ENCODE measurements around the gene SMG5. TPM values are rescaled to one million over a fixed set of nuclear protein-coding genes. Genes with fewer than 3 reads are reported as not detected.
"Not testable (repeated sequence)": the region's sequence is repeated elsewhere in the genome, so short reads cannot be mapped to it uniquely, and the experiment has no call there.

The SMG5 gene
- total and polyA plus RNA-seq, 8 donors = 15.9 to 42.8 (median 26.4) TPM

DNA sequence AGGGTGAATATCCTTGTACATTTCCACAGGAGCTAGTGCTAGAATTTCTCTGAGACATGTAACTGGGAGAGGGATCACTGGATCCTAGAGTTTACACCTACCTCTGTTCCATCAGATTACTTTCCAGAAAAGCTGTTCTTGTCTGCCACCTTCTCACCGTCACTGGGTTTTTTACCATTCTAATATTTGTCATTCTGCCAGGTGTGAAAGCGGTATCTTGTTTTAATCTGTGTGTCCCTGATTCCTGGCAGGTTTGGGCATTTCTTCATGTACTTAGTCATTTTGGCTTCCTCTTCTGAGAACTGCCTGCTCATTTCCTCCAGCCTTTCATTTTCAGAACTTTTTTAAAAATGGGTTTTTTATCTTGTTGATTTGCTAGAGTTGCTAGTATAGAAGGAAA lies 64.8 kb downstream of the SMG5 start:
- no peaks in the 10 kb centered on the region for H3K9me3 ChIP-seq
- intact Hi-C loops (cut with DNase I) = no loop called here
- DNase-seq (no peak), FAIRE-seq (no peak), ATAC-seq (peak; percentile 13 to 45 (median 31))
- 8 to 18% methylated on average over 2 of the region's 2 CpGs for WGBS, 2 donors
- peaks cover 0 to 13% (median 4%) of the 10 kb centered on the region in 3 donors for H3K36me3 ChIP-seq
- peak overlapping the region in 2 of 4 donors; percentile 52 to 61 for H3K27ac ChIP-seq
- H3K4me3 ChIP-seq = no peak overlapping the region
- H3K27me3 ChIP-seq = no peaks in the 10 kb centered on the region
- TF ChIP-seq, protein P1, sequence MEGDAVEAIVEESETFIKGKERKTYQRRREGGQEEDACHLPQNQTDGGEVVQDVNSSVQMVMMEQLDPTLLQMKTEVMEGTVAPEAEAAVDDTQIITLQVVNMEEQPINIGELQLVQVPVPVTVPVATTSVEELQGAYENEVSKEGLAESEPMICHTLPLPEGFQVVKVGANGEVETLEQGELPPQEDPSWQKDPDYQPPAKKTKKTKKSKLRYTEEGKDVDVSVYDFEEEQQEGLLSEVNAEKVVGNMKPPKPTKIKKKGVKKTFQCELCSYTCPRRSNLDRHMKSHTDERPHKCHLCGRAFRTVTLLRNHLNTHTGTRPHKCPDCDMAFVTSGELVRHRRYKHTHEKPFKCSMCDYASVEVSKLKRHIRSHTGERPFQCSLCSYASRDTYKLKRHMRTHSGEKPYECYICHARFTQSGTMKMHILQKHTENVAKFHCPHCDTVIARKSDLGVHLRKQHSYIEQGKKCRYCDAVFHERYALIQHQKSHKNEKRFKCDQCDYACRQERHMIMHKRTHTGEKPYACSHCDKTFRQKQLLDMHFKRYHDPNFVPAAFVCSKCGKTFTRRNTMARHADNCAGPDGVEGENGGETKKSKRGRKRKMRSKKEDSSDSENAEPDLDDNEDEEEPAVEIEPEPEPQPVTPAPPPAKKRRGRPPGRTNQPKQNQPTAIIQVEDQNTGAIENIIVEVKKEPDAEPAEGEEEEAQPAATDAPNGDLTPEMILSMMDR (IDR thresholded peaks at IDR 0.05) = no peak
- peaks cover 10 to 26% (median 19%) of the 10 kb centered on the region in 3 donors for H3K4me1 ChIP-seq

DNA sequence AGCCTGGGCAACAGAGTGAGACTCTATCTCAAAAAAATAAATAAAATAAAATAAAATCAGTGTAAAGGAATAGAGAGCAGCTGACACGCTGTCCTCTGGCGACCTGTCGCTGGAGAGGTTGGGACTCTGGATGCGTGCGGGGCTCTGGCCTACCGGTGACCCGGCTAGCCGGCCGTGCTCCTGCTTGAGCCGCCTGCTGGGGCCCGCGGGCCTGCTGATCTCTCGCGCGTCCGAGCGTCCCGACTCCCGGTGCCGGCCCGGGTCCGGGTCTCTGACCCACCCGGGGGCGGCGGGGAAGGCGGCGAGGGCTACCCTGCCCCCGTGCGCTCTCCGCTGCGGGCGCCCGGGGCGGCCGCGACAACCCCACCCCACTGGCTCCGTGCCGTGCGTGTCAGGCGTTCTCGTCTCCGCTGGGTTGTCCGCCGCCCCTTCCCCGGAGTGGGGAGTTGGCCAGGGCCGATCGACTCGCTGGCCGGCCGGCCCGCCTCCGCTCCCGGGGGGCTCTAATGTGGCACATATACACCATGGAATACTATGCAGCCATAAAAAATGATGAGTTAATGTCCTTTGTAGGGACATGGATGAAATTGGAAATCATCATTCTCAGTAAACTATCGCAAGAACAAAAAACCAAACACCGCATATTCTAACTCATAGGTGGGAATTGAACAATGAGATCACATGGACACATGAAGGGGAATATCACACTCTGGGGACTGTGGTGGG lies 66.1 kb downstream of the SMG5 start:
- H3K27ac ChIP-seq; H3K9me3 ChIP-seq; H3K4me3 ChIP-seq; intact Hi-C loops (cut with DNase I); H3K27me3 ChIP-seq; ATAC-seq: not testable (repeated sequence)
- peaks cover 10 to 26% (median 19%) of the 10 kb centered on the region in 3 donors for H3K4me1 ChIP-seq
- DNase-seq (peak in 1 of 6 donors; percentile 60), FAIRE-seq (peak; percentile 84)
- H3K36me3 ChIP-seq = peaks cover 0 to 11% (median 0%) of the 10 kb centered on the region in 3 donors
- 90 to 92% methylated on average over 54 to 55 of the region's 55 CpGs for WGBS, 2 donors

- intact Hi-C loops (cut with DNase I) = no loop called here
- Histone ChIP-seq H3K9me3 (no peaks in the 10 kb centered on the region), H3K36me3 (no peaks in the 10 kb centered on the region), H3K27ac (peak overlapping the region in 1 of 4 donors; percentile 95), H3K27me3 (no peaks in the 10 kb centered on the region), H3K4me1 (peaks cover 10 to 26% (median 19%) of the 10 kb centered on the region in 3 donors), H3K4me3 (peak overlapping the region in 2 of 4 donors; percentile 54 to 66)
- ATAC-seq (no peak), FAIRE-seq (no peak), DNase-seq (no peak)
- TF ChIP-seq, protein P1 (IDR thresholded peaks at IDR 0.05) = no peak
- WGBS, 2 donors = 76 to 79% methylated on average over 16 of the region's 16 CpGs
Observed at GRCh38 chr1:156214024-156214748, 68.4 kb downstream of the SMG5 start.

DNA sequence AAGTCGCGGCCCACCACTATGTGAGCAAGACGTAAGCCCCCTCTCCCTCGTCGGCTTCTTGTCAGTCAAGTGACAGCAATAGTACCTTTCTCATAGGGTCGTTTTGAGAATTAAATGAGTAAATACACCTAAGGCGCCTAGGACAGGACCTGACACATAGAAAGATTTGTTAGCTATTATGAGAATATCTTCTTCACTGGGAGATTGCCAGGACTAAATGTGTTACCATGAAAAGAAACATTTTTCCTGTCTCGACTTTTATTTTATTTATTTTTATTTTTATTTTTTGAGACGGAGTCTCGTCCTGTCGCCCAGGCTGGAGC lies 69.0 kb downstream of the SMG5 start:
- peak overlapping the region; percentile 38 to 66 (median 58) for H3K4me3 ChIP-seq
- TF ChIP-seq, protein P1 (IDR thresholded peaks at IDR 0.05) = no peak
- no peaks in the 10 kb centered on the region for H3K9me3 ChIP-seq
- ATAC-seq (no peak), FAIRE-seq (no peak), DNase-seq (no peak)
- no peaks in the 10 kb centered on the region for H3K36me3 ChIP-seq
- peaks cover 10 to 26% (median 19%) of the 10 kb centered on the region in 3 donors for H3K4me1 ChIP-seq
- WGBS, 2 donors = 12 to 15% methylated on average over 11 of the region's 11 CpGs
- H3K27me3 ChIP-seq = no peaks in the 10 kb centered on the region
- peak overlapping the region; percentile 86 to 98 (median 94) for H3K27ac ChIP-seq
- intact Hi-C loops (cut with DNase I) = no loop called here

GRCh38 chr1:156212833-156213643 lies 69.6 kb downstream of the SMG5 start, which contains the start of gene PMF1:
TSS of gene PMF1 (plus strand) at chr1:156213007. CDS start at chr1:156213016, 9 bp downstream.
- Histone ChIP-seq H3K4me1 (peaks cover 10 to 20% (median 17%) of the 10 kb centered on the region in 3 donors), H3K27me3 (no peaks in the 10 kb centered on the region), H3K9me3 (no peaks in the 10 kb centered on the region), H3K36me3 (peaks cover 0 to 5% (median 0%) of the 10 kb centered on the region in 3 donors), H3K4me3 (peak within 1 kb of the TSS; percentile 38 to 66 (median 58)), H3K27ac (peak within 1 kb of the TSS; percentile 86 to 98 (median 94))
- WGBS, 2 donors = 0 to 1% methylated on average over 61 of the region's 61 CpGs
- ATAC-seq = peak; percentile 98 to 99 (median 98)
- TF ChIP-seq, protein P1 (IDR thresholded peaks at IDR 0.05) = no peak
- intact Hi-C loops (cut with DNase I) = no loop called here
- FAIRE-seq = no peak
- DNase-seq = peak; percentile 94 to 98 (median 96)
